NCI-H2081 treated with DMSO at 0.1 percent for 48 hours (cell line): ENCODE results near the gene BMP5.

Source experiments
- DNase-seq: peaks from one replicate; lab custom pipeline; 2025; lab: John Stamatoyannopoulos, UW

BMP5 gene

GRCh38 chr6:55872866-55873265, 2.5 kb downstream of the BMP5 start:
- DNase-seq, result no peak

DNA sequence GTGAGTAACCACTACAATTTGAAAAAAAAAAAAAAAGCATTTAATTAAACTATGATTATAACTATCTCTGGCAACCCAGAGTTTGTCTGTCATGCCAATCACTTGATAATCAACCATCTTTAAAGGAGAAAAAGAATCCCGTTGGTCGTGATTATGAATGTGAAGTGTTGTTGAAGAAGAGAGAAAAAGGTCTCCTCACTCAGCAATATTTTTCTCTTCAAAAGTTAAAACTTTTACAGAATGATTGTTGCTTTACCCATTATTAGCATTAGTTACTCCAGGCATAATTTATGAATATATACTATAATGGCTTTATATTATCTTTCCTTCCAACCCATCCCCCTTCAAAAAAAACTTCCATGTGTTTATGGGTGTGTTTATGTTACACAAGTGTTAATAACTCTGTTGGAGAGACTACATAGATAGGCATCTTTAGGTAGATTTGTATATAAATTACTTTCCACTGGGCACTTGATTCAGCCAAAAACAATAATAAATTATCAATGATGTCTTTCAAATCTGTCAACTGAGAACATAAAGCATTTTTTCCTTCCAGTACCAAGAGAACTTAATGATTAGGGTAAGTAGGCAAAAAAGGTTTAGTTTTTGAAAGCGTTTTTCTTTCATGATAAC, 5.1 kb downstream of the BMP5 start:
- DNase-seq, result no peak

GRCh38 chr6:55869674-55870073, 5.7 kb downstream of the BMP5 start:
- DNase-seq, result no peak

DNA sequence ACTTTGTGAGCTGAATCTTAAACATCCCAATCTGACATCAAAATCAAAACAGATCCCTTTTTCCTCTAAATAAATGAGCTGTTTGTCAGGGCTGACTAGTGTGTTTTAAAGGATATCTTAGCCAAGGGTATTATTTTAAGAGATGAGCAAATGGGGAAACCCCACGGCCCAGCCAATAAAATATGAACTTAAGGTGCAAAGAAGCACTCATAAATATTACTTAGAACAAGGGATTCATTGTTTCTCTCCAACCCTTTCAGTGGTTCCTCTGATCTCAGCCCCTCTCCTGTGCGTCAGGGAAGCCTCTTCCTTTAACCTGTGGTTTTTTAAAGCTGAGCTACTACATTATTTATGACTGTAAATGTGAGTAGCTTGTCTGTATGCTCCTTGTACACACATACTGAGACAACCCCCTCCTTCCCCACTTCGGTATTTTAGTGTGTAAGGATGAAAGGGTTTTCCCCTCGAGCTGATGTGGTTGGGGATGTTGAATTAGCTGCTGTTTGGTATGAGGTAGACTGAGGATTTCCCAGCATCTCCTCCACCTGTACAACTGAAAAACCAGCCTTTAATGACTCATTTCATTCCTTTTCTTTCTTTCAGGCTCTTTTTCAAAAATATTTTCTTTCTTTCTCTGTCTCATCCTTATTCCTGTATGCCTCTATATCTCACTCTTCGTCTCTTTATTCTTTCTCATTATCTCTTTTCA, 6.5 kb downstream of the BMP5 start:
- no peak for DNase-seq

DNA sequence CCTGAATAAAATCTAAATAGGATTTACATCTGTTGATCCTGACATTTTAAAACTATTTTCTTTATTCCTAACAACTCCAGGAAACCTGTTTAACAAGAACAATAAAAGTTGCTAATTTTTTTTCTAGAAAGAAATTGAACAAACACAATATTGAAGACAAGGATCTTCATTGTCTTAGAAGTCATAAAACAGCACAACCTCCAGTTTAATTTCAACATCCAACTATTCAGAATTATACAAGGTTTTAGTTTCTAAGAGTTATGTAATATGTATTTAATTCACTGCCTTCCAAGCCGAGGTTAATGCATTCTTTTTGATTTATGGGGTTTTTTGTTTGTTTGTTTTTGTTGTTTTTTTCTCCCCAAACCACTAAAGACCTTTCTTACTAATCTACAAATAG, 7.2 kb downstream of the BMP5 start:
- no peak for DNase-seq

DNA sequence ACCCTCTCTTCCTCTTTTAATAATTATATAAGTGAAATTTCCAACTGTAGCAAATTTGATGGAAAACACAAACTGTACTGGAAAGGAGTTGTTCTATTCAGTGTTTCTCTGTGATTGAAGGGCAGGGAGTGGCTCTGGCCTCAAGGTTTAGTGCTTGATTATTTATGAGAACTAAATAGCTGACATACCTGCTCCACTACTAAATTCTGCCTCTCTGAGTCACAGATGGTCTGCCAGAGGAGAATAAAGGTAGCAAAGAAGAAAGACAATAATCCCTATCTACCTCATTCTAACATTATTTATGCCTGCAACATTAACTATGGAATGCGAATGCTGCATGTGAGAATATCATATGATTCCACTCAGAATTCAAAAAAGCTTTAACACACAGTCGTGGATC, 9.3 kb downstream of the BMP5 start:
- DNase-seq, result no peak

DNA sequence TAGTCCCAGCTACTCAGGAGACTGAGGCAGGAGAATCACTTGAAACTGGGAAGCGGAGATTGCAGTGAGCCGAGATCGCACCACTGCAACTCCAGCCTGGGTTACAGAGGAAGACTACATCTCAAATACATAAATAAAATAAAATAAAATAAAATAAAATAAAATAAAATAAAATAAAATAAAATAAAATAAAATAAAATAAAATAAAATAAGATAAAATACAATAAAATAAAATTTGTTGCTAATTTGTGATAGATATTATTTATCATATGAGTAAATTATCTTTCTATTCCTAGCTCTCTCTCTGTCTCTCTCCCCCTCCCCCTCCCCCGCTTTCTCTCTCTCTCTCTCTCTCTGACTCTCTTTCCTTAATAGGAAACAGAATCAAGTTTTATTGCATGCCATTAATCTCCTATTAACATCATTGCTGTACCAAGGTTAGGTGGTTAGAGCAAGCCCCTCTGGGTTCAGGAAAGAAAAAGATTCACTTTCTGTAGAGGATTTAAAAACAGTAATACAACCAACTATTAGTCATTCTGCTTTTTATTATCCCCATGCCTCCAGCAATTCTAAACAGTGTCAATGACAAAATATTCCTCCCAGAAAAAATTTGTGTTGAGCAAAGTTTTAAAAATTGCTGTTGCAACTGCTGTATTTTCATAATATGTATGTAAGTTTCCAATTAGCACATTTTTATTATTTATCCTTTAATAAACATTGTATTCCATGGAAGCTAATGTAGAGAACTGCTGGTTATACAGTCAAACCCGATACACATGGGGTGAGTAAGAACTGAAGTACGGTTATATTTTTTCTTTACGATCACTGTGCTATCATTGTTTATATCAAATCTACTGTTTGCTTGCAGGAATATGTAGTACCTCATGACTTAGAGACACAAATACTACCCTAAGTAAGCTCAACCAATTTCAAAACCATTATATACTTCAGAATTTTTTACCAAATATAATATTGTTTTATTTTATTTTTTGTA, 22.1 kb downstream of the BMP5 start:
- no peak for DNase-seq

- no peak for DNase-seq
These were observed 34.0 kb downstream of the BMP5 start for GRCh38 chr6:55841341-55841740.

DNA sequence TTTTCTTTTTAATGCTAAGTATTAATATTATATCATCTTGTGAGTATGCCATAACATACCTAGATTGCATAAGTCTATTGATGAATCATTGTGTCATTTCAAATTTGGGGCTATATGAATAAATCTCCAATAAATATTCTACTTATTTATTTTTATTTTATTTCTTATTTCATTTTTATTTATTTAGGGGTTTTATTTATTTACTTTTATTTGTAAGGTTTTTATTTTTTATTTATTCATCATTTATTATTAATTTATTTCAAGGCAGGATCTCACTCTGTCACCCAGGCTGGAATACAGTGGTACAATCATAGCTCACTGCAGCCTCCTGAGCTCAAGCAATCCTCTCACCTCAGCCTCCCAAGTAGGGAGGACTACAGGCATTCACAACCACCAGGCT, 36.3 kb downstream of the BMP5 start:
- DNase-seq, result no peak

DNA sequence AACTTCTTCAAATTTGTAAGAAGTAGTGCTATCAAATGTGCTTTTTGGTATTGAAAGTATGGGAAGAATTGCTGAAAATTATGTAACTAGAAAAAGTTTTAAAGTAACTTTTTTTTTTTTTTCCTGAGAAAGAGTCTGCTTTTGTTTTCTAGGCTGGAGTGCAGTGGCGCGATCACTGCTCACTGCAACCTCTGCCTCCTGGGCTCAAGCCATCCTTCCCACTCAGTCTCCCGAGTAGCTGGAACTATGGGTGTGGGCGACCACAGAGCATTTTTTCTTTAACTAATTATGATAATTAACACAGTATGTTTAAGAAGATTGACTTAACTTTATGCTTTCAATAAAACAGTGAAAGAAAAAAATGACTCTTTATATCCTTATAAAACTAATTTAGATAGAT, 38.4 kb downstream of the BMP5 start:
- DNase-seq, result no peak

DNA sequence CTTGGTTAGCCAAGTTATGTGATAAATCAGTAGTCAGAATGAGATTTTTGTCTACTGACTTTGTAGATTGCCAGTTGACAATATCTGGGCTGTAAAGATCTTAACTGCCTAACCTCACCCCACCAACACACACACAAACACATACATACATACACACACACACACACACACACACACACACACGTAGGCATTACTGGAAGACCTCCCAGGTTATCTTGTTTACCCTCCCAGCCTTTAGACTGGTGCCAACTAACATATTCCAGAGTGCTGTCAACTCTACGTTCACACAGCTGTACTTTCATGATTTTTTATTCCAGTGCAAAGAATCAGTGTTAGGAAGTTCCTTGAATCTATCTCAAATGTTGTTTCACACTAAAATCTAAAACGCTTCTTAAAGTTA, 38.9 kb downstream of the BMP5 start:
- DNase-seq, result no peak

- DNase-seq, result no peak
These were observed 40.2 kb downstream of the BMP5 start for GRCh38 chr6:55835220-55835619.

GRCh38 chr6:55833284-55833683, 42.1 kb downstream of the BMP5 start:
- DNase-seq, result no peak

DNA sequence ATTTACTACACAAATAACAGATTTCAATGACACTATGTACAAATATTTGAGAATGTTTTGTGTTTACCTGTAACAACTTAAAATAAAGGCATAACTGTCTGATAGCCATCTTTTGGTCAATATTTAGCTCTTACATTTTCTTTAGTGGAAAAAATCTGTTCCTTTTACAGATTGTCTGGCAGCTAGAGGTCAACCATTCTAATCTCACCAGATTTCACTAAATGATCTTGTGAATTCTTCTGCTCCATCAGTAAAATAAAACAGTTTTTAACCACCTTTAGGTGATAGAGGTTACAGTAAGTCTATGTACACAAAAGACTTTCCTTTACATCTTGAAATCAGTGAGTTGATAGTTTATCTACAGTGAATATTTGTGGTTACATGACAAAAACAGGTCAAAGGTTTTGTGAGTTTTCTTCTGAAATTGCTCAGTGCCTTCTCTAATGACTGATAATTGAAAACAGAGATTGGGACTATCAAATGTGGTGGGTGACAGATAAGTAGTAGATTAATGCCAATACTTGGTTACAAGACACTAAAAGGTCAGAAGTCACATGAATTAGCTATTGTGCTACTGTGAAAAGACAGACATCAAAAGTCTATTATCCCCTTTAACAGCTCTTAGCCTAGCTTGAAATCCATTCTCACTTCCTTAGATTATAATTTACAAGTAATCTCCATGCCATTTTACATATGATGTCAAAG, 47.4 kb downstream of the BMP5 start:
- no peak for DNase-seq

DNA sequence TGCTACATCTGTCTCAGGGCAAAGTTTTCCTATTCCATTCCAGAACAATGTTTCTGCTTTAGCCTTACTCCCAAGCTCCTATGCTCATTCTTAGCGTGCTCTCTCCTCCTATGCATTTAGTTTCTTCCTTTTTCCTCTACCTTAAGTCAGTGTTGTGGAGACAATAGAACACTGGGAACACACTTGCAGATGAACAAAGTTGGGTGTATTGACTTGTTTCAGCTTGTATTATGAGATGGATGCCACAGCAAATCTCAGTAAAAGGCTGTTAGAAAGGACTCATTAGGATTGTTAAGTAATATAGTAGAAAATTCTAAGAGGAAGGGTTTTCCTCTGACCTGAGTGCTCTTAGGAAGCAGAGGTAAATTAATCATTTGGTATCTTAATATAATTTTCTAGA, 48.4 kb downstream of the BMP5 start:
- no peak for DNase-seq

GRCh38 chr6:55825402-55826051, 49.9 kb downstream of the BMP5 start:
- no peak for DNase-seq

DNA sequence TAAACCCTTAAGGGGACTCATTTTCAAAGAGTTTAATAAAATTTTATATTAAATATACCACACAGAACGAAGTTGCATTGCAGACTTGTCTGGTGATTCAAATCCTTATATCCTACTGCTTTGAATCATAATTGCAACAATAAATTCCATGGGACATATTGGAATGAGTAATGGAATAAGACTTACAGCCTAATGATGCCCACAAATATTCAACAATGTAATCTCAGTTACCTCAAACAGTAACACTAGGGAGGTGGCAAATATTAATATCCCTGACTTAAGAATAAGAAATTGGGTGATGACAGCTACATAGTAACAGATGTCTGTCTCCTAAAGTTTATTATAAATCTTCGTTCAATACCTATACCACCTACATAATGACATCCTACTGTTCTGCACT, 52.6 kb downstream of the BMP5 start:
- no peak for DNase-seq

DNA sequence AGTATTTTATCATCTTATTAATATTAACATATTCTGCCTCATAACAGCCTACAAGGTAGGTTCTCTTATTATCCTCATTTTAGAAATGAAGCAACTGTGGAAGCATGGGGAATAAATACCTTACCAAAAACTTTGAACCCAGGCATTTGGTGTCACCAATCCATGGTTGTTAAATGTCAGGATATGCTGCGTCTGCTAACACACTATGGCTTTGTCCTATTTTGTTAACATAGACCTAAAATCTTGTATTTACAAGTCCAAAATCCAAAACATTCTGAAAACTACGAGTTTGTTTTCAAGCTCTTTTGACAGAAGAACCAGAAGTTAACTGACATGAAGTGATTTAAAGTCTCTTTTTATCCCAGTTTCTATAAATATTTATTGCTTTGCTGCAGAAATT, 53.4 kb downstream of the BMP5 start:
- no peak for DNase-seq

DNA sequence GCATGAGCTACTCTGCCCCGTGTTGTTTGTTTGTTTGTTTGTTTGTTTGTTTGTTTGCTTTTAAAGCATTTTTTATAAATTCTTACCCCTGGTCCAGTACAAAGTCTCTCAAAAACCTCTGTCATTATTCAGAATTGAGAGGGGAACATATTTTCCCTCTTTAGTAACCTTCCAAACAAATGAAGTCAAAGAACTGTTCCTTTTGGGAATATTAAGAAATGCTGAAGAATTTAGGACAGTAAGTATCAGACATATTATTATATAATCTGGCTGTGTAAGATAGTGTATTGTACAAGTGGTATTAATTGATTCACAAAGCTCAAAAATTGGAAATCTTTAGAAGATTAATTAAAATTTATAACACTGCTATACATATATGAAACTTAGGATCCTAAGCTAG, 54.7 kb downstream of the BMP5 start:
- DNase-seq, result no peak

DNA sequence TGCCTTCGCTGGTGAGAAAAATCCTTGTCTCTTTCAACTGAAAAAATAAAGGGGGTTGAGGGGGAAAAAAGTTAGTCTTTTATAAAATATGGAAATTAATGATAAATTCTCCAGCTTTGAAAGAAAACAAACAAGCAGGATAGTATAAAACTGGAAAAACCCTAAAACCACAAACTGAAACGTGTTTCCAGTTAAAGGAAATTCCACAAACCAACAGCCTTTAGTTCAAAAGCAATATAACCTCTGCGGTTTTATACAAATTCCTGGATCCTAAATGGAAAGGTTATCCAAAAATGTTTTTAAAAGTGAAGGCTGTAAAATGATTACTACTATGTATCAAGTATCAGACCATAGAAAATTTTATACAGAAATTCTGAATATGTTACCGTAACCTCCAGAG, 55.6 kb downstream of the BMP5 start:
- DNase-seq, result no peak

DNA sequence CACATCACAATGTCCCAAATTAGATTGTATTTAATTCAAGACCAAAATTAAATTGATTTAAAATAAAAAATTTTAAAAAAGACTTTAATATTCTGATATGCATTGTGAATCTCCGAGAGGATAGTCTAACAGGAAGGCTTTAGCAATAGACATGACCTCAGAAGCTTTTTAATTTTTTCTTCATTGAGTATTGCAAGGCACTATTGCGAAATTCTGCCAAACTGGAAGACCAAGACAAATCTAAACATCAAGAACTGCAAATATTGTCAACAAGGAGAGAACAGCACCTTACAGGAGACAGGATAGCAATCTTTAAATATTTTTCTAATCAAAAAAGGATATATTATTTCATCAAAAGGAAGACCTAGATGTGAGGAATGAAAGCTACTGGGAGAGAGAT, 56.9 kb downstream of the BMP5 start:
- DNase-seq, result no peak

DNA sequence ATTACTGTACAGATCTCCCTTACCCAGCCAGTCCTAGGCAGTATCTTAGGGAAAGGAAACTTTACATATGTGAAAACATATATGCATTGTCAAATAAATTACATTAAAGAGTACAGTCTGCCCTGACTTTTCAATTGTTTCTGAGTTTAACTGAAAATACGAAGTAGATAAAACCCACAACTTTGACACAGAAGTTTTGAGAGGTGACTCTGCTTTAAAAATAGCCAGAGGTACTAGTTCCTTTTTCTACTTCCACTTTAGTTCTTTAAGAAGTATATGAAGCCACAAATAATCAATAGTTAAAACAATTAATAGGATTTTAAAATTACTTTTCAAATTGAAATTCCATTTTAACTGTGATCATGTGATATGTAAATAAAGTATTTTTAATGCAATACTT, 62.9 kb downstream of the BMP5 start:
- DNase-seq, result no peak
